AG09319 (cell line): ENCODE measurements around the gene KIAA1191.

ENCODE experiments used
- DNase-seq: peaks from one replicate; pipeline ENCODE4 v3.0.0-alpha.2; 2010; ENCODE audit warnings: low read depth; ENCODE audit errors: extremely low read depth
- CTCF ChIP-seq: IDR thresholded peaks from 2 replicates; pipeline ENCODE4 v1.5.1; 2011; ENCODE audit warnings: low read depth, mild to moderate bottlenecking, inconsistent platforms, low read length, moderate library complexity

KIAA1191 gene

GRCh38 chr5:176359658-176360057, 1.9 kb downstream of the KIAA1191 start:
- no peak for DNase-seq
- TF ChIP-seq CTCF: no peak

- no peak for DNase-seq
- TF ChIP-seq CTCF: no peak
Observed at GRCh38 chr5:176356179-176356566, 5.4 kb downstream of the KIAA1191 start.

DNA sequence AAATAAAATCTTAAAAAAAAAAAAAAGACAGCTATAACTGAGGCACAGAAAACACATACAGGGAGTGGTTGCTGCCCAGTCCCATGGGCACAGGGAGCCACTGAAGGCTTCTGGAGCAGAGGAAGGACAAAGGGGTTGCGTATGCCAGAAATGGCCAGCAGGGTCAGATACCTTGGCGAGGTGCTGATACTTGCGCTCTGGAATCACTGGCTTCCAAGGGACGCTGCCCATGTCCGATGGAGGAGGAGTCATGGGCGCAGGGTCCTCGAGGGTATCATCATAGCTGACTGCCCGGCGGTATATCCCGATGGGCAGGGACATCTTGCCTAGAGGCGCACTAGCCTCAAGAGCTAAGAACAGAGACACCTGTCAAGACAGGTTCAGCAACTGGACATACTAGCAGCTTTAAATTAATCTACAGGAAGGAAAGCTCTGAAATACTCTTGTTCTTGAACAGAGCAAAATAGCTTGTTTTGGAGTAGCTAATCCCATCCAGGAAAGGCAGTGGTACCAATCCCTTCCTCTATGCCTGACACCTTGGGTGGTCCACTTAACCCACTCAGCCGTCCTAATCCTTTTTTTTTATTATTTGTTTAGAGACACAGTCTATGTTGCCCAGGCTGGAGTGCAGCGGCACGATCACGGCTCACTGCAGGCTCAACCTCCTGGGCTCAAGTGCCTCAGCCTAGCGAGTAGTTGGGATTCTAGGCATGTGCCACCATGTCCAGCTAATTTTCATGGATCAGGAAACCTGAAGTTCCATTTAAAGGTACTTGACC, 6.0 kb downstream of the KIAA1191 start:
- DNase-seq: no peak
- no peak for TF ChIP-seq CTCF

- DNase-seq: no peak
- no peak for TF ChIP-seq CTCF
Observed at GRCh38 chr5:176353533-176353932, 8.0 kb downstream of the KIAA1191 start.

DNA sequence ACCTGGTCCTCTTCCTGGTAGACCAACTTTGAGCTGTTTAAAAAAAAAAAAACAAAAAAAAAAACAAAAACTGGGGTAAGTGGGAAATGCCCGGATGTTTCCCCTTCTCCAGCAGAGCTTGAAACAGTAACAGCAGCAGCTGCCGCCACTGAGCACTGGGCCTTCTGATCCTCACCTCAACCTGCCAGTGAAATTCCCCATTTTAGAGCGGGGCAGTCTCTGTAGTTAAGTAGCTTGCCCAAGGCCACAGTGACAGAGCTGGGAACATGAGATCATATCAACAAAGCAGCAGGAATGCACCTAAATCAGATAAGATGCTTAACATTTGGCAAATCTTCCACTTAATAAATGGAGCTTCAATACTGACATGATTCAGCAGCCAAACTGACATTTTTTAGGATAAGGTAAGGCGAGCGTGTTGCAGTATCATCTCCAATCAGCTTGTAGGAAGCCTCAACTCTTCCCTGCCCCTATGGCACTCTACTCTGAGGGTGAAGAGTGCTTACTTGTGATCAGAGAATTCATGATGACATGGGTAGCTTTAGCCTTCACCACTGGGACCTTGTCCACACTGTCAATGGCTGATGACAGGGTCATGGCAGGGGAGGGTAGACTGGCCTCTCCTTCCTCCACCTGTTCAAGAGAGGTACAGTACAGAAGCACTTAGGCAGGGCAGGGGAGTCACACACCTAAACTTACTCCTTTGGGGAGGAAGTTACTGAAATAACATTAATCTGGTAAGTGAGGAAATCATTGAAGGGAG, 9.3 kb downstream of the KIAA1191 start:
- TF ChIP-seq CTCF: no peak
- DNase-seq: no peak

- DNase-seq: no peak
- TF ChIP-seq CTCF: no peak
Observed at GRCh38 chr5:176350416-176350815, 11.1 kb downstream of the KIAA1191 start.

DNA sequence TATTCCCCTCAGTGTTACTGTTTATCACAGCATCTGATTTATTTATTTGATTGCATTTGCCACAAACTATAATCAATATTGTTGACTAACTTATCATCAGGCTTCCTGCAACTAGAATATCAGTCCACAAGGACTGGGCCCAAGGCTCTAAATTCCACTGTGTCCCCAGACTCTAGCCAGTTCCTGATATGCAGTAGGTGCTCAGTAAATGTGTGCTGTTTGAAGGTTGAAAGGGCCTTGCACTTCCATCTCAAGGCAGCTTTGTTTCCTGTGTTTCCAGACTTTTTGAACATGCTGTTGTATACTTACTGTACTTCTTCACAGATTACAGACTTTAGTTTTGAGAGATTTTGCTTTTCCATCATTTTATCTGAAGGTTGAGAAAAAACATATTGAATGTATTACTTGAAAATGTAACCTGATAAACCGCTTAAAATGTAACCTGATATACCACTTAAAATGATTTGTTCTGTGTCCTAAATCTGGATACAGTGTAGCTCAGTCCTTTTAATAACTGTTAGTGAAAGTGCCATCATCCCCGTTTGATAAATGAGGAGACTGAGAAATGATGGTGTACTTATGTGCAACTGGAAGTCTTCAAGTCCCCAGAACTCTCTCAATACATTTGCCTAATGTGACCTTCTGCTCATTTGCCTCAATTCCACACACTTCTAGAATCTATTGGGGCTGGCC, 18.7 kb downstream of the KIAA1191 start:
- TF ChIP-seq CTCF: no peak
- DNase-seq: no peak
